HL-60/S4 (cell line): ENCODE measurements around the gene LEF1.

Source experiments
- in situ Hi-C: fragments of 300-500 bp; cut with MboI; formaldehyde crosslinking; loops from 2 replicates; pipeline ENCODE4 v1.14.3; 2022; ENCODE audit warnings: low sequenced_read_pairs

The LEF1 gene

DNA sequence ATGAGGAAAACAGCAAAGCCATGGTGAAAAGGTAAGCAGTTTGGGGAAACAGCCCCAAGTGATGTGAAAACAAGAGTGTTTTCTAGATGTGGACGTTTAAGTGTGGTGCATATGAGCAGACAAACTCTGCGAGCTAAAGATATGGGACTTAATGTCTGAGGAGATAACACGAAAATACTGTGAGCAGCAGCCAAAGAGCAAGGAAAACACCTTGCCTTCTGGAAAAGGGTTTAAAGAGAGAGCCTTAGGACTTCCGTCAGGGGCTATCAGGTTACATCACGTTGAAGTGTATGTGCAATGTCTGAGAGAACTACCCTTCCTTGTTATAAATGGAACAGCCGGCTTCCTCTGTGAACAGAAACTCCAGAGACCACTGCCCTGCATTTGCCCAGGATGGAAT lies 54.2 kb downstream of the LEF1 start:
- in situ Hi-C loops = no loop called here

DNA sequence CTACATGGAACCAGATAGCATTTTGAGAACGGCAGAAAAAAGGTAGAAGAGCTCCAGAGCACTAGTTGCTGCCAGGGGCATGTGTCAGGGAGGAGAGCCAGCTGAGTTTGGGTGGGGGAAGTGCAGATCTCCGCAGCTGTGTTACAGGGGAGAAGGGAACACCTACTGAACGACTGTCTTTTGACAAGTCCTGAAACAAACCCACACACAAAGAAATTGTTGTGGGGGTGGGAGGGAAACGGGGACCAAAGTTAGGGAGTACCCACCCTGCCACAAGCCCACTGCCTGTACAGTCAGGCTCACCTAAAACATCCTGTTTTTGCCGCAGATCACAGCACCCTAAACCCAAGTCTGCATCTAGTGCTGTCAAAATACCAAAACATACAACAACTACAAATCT lies 55.5 kb downstream of the LEF1 start:
- in situ Hi-C loops = no loop called here

DNA sequence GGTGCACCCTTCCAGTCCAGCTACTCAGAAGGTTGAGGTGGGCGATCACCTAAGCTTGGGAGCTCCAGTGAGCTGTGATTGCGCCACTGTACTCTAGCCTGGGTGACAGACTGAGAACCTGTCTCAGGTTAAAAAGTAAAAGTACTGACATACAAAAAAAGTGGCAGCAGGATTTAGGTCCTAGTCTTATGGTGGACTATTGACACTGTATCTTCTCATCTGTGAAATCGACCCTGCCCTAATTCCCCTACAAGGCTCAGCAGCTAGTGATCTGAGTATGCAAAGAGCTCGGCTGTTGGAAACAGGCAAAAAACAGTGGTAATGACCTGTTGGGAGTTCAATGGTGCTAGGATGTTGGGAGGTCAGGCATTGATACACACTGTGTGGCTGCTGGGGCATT lies 57.0 kb downstream of the LEF1 start:
- in situ Hi-C loops = no loop called here

DNA sequence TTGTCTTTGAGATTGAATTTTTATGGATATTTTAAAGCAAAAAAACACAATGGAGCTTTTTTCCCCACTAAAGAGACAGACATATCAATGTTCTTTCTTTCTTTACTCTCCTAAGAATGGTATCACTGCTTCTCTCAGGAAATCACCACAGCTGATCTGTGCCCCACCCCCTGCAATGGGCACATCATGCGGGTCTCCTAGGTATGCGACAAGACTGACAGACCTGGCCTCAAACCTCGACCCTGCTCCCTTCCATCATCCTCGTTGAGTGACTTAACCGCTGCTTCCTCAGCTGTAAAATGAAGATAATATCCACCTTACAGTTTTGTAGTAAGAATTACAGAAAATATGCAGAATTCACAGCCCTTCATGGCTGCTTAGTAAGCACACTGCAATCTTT lies 58.3 kb downstream of the LEF1 start:
- in situ Hi-C loops = no loop called here

DNA sequence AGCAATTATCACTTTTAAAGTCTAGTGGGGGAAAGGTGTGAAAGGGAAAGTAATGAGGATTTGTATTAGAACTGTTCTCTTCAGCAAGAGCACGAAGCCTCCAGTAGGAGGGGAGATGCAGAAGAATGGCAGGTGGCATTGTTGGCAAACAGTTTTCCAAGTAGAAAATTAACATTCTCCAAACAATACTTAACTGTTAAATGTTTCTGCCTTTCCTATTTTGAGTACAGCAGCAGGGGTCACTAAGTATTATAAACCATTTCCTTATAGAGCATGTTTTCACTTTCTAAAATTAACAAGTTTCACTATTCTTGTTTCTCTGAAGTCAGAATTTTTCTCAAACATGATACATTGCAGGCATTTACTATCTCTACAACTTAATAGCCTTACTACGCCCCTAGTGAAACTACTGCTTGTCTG lies 58.7 kb downstream of the LEF1 start:
- in situ Hi-C loops = no loop called here

DNA sequence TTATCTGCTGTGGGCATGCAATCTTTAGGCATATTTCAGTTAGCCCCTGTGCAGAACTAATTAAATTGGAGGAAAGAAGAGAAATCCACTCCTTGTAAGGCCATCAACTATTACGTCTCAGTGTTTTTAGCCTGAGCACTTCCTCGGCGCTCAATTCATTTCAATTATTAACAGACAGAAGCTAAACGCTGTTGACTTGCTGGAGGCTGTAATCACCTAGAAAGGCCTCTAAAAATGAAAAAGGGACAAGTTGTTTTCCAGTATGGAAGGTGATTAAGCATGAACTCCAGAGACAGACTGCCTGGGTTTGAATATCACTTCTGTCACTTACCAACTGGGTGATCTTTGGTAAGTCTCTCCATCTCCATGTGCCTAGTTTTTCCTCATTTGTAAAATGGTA lies 59.6 kb downstream of the LEF1 start:
- in situ Hi-C loops = no loop called here

DNA sequence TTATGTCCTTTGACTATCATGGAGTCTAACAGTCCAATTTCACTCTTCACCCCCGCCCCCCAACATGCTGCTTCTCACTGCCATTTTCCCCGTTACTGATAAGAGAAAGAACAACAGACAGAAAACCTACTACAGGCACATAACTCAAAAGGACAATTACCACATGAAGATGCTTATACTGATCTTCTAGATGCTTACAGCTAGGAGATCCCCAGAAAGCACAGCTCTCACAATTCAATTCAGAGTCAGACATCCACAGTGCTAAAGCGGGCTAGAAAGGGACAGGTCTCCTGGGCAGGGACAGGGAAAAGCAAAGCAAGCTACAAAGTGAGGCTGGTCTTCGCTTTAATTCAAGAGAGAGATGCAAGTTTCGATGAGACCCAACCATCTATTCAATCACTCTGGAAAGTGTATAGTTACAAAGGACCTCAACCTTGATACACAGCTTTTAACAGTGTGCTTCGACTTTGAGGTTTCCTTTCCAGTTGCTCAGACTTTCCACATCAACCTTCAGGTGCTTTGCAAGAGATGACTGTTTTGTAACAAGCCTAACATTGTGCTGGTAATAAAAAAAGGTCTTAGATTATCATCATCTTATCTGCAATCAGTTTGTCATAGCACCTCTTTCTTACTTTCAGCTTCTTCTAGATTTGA lies 60.9 kb downstream of the LEF1 start:
- in situ Hi-C loops = no loop called here

DNA sequence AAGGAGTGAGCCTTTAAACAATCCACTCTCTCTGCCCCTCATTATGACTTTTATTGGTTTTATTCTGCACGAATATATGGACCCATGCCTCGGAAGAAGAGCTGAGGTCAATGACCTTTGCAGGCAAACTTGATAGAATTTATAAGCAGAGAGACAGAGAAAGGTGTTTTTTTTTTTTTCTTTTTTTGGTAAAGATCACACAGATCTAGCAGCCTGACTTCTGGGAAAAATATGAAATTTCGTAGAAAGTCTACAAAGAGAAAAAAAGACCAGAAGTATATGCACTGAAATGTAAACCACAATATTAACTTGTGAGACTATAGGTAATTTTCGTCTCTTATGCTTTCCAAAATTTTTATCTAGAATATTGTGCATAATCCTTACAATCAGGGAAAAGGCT lies 61.6 kb downstream of the LEF1 start:
- in situ Hi-C loops = no loop called here

DNA sequence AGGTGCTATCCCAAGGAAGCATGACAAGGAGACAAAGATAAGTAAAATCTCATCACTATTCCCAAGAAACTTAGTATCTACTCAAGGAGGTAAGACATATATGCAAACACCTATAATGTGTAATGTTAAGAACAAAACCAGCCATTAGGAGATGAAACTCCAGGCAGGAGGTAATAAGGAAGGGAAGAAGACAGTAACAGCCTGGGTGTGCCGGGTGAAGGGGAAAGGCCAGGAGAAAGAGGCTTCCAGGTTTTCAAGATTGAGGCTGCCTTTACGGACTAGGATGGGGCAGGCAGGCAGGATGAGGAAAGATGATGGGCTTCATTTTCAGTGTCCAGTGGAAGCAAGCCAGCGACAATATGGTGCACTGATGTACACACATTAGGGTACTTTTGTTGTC lies 62.5 kb downstream of the LEF1 start:
- in situ Hi-C loops = no loop called here

DNA sequence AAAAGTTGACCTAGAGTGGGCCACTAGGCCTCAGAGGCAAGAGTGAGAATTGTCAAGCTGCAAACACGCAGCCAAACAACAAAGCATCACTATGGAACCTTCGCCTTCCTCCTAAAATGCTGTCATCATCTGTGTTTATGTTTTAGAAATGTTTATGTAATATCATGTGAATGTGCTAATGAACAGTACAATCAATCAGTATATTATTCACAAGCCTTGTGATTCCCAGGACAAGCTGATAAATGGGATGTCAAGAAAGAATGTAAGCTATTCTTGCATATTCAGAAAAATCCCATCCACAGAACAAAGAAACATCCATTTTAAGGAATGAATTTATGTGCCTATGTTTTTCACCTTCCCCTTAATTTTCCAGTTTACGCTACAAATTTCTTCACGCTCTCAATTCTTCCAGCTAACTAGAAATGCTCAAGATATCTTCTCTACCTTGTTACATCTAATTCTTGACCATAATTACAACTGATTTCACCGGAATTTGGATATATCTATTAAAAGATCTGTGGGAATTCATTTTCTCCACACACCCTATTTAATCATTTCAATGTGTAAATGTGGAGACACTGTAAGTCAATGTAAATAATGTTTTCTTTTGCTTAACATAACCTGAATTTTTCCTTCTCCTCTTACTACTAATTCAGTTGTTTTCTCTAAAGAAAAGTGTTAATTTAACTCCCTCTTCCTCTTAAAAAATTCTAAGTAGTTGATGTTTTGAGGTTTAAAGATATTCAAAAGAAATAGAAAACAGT lies 65.5 kb downstream of the LEF1 start:
- in situ Hi-C loops = no loop called here

DNA sequence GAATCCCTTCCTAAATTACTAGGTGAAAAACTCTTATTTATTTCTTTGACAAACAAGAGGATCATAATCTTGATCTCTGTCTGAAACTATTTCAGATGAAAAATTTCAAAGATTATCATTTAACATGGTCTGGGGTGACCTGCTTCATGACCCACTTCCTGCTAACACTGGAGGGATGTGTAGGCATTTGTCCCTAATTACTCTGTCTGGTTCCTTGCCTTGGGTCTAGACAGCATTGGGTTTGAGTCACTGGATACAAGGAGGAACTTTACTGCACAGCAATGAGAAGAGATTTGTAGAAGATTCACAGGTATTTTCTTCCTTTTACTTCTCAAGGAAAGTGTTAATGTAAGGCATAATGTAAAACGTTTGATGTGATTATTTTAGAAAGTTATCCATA lies 67.9 kb downstream of the LEF1 start:
- in situ Hi-C loops = no loop called here

DNA sequence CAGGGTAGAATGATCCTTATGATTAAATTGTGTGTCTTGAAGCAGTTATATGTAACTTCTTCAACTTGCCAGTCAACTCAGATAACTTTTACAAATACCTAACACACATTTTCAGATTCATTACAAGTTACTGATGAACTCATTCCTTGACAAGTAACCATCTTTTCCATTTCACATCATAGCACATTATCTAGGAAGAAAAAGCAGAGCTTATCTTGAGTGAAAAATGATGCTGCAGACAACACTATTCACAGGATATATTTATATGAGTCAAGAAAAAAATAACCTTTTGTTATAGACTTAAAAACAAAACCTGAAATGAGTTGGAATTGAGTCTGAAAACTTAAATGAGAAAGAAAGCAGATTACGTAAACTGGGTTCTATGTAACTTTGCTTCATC lies 68.9 kb downstream of the LEF1 start:
- in situ Hi-C loops = no loop called here

DNA sequence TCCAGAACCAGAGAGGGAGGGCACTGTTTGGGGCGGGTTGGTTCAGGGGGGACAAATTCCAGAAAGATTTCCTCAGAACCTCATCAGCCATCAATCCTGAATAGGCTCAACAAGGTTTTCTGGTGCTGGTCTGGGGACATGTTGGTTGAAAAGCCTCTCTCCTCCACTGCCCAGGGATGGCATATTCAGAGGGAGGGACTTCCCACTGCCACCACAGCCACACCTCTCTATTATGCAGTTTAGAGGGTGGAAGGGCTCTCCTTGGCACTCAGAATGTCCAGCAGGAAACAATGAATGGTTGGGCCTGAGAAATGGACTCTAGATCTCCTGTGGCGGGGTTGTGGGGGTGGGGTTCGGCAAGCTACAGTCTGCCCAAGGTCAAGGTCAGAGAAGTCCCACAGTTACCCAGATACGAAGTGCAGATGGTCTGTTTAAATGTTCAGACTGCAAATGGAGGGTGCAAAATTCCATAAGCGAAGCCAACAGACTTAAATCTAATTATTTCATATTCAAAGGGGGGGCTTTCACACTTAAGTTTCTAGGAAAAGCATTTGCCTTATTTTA lies 70.7 kb downstream of the LEF1 start:
- in situ Hi-C loops = no loop called here

DNA sequence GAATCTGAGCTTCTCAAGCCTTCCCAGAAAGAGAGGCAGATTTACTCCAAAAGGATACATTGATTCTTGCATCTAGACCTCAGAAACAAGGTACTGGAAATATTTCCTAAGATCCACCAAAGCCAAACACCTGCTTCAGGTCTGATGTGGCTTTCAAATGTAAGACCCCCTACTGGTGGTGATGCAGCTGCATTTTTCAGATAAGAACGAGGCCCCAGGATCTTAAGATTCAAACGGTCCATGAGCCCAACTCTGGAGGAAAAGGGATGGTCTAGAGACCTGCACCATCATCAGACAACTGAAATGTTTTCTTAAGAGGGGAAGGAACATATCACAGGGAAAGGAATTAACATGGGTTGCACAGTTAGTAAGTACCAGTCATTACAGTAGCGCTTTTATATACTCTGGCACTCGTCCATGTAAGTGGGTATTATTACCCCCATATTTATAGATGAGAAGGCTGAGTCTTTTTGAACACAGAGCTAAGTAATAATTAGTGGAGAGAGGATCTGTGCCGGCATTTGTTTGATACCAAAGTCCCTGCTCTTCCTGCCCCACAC lies 73.7 kb downstream of the LEF1 start:
- in situ Hi-C loops = no loop called here

DNA sequence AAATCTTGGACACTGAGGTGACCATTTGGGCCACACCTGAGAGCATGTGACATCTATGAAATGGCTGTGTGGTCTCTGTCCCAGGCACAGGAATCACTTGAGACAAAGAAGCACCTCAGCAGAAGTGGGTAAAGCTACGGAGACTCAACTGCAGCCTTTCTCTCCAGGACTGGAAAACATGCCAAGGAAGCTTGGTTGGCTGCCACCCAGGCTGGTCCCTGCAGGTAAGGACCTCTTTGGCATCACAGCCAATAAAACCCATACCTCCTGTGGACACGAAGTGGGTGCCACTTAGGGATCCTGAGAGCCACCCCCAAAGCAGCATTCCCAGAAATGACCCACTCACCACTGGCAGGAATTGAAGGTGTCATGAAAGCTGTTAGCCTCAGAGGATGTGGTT lies 74.6 kb downstream of the LEF1 start:
- in situ Hi-C loops = no loop called here

DNA sequence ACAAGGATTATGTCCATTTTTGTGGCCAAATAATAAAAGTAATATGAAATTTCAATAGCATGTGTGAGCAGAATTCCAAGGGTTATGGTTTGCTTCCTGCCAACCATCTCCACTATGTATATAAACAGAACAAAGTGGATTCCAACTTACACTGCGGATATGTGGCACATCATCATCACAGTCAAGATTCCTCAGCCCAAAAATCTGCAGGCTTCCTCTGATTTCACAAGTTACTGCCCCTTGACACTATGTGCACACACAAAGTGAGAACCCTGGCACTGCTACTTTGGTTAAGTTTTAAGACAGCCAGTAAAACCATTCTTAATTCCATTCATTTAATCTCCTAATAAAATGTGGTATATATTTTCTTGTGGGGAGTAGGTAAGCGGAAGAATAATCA lies 76.4 kb downstream of the LEF1 start:
- in situ Hi-C loops = no loop called here

DNA sequence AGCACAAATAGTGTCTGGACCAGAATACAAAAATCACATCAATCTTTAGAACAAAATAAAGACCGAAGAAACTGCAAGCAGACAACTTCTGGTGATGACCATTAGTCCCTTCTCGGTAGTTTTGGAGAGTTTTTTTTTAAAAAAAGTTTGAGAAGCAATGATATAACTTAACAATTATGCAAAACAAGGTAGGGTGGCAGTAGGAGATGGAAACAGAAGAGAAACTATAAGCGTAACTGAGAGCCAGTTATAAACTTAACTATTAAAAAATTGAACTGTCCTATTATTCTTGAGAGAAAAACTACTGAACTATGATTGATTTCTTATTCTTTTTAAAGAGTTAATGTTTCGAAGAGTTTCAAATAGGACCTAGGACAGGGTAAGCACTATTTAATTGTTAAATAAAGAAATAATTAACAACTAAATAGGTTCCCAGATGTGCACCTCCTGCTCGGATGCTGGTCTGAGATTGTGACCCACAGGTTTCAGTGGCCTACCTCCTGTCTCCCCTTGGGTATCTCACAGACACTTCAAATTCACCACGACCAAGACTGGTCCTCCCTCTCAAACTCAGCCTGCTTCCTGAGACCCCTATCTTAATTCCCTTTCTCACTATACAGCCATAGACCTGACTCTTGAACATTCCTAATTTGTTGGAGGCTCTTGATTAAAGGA lies 81.3 kb downstream of the LEF1 start:
- in situ Hi-C loops = no loop called here

DNA sequence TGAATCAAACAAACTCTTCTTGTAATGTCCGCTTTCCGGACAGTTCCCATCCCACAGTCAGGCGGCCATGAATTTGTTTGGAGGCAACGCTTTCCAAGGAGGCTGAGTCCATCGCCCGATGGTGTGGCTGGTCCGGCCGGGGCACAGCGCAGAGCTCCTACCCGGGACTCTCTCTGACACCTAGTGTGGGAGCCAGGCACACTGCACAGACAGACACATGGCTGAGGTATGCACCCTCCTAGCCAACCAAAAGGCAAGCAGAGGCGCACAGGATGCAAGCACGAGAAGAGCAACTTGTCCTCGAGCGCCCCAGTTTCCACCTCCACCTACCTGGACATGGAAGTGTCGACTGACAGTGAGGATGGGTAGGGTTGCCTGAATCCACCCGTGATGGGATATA lies 87.5 kb downstream of the LEF1 start:
- in situ Hi-C loops = no loop called here

DNA sequence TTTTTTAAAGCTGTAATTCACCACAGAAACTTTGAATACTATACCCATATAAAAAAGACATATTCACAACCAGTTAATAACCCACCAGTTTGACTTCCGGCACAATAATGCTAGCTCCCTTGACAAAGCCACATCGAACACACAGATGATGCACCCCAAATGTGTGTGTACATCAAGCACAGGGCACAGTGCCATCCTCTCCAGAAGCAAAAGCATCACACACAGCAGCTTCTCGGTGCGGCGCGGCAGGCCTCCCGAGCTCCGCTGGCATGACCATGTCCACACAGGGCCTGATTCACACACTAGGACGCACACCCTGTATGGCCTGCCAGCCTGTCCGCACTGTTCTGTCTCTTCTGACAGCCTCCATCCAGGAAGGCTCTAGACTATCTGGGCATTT lies 88.0 kb downstream of the LEF1 start:
- in situ Hi-C loops = no loop called here

DNA sequence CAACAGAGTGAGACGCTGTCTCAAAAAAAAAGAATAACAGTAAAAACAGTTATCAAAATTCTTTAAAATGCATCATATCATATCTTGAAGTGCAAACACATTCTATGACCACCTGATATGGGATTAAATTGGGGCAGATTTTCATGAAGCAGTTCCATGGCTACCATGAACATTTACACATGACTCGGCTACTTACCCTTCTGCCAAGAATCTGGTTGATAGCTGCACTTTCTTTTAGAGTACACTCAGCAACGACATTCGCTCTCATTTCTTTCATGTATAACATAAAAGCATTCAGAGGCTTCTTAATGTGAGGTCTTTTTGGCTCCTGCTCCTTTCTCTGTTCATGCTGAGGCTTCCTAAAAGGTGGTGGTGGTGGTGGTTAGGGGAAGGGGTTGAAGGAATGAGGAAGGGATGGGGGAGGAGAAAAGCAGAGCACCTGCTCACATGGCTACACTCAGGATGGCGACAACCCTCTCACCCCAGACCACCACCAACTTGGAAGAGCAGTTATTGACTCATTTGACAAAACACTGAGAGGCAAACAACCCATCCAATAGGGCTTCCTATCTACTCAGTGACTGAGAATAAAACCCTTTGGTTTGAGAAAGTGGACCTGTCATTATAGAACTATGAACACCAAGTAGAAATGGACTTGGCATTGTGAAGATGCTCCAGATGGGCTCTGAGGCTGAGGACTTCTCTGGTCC lies 90.6 kb downstream of the LEF1 start:
- in situ Hi-C loops = no loop called here

DNA sequence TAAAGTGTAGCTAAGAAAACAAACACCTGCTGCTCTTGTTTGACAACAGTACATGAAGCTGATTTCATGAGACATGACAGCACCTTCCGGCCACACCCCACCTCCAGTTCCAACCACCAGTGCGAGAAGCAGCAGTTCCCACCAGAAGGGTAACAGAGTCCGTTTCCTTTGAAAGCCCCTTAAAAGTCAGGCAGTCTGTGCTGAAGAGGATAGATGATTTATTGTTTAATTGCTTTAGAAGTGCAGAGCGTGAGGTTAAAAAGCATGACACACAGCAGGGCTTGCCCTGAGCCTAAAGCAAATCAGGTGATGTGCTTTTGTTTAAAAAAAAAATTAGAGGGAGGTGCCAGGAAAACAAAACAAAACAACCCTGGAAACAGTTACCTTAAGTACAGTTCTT lies 96.4 kb downstream of the LEF1 start:
- in situ Hi-C loops = no loop called here
